A673 (cell line): ENCODE data around the gene KDM4B.

Experiments used
- CTCF ChIP-seq: fragments of 300-800, 200-600 bp; sonication (generic); conservative IDR thresholded peaks from 2 replicates; pipeline ENCODE4 v1.5.1; 2017; ENCODE audit warnings: low read depth, mild to moderate bottlenecking, antibody characterized with exemption, low read length, moderate library complexity, mixed read lengths
- EZH2 ChIP-seq: fragments of 200-600 bp; sonication (generic); IDR thresholded peaks from 2 replicates; pipeline ENCODE4 v1.6.1; 2017; ENCODE audit warnings: borderline replicate concordance, low read depth, mild to moderate bottlenecking, mixed read lengths, antibody characterized with exemption, low read length; ENCODE audit not compliant: poor library complexity, severe bottlenecking

GRCh38 chr19:5062799-5063198 lies 93.9 kb downstream of the KDM4B start:
- TF ChIP-seq CTCF (no peak), EZH2 (no peak)
